Fibroblast of skin of left quadriceps (primary cell): ENCODE results near the gene CRYBA2.

ENCODE experiments used
- DNase-seq, 2 experiments: peaks; one replicate each; pipeline ENCODE4 v3.0.0-alpha.2; 2013; ENCODE audit warnings: low read depth in 2 of 2

Gene CRYBA2

GRCh38 chr2:218956039-218956438, 37.2 kb downstream of the CRYBA2 start:
- no peak for DNase-seq

GRCh38 chr2:218954541-218955300, 38.5 kb downstream of the CRYBA2 start:
- DNase-seq, result no peak

GRCh38 chr2:218953366-218953954, 39.8 kb downstream of the CRYBA2 start:
- DNase-seq, result no peak

GRCh38 chr2:218952160-218952559, 41.1 kb downstream of the CRYBA2 start:
- no peak for DNase-seq

- DNase-seq, result no peak
Observed at GRCh38 chr2:218946621-218947020, 46.6 kb downstream of the CRYBA2 start.

GRCh38 chr2:218944759-218945404, 48.3 kb downstream of the CRYBA2 start:
- no peak for DNase-seq
